ENCODE data around the gene TRRAP.

DNA sequence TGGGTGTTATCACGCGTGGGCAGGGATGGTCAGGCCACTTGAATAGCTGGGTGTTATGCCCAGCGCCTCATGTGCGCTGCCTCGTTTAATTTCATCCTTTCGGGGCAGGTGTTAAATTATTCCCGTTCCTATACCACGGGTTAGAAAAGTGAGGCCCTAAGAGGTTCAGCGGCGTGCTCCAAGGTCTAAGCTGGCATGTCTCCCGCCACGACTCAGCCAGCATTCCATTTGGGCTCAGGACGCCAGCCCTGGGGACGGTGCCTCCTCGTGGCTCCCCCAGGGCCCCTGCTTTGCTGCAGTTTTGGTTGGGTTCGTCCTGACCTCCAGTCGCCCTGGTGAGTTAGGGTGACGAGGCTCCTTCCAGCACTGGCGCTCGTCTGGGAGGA, 124.5 kb downstream of the TRRAP start:
- TF ChIP-seq, protein P1, sequence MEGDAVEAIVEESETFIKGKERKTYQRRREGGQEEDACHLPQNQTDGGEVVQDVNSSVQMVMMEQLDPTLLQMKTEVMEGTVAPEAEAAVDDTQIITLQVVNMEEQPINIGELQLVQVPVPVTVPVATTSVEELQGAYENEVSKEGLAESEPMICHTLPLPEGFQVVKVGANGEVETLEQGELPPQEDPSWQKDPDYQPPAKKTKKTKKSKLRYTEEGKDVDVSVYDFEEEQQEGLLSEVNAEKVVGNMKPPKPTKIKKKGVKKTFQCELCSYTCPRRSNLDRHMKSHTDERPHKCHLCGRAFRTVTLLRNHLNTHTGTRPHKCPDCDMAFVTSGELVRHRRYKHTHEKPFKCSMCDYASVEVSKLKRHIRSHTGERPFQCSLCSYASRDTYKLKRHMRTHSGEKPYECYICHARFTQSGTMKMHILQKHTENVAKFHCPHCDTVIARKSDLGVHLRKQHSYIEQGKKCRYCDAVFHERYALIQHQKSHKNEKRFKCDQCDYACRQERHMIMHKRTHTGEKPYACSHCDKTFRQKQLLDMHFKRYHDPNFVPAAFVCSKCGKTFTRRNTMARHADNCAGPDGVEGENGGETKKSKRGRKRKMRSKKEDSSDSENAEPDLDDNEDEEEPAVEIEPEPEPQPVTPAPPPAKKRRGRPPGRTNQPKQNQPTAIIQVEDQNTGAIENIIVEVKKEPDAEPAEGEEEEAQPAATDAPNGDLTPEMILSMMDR (IDR thresholded peaks at IDR 0.05): no peak
- TF ChIP-seq POLR2A (IDR thresholded peaks at IDR 0.05): no peak

Data from esophagus squamous epithelium (tissue), 4 donors.